Lower leg skin (tissue), 3 donors: ENCODE measurements around the gene ERC2.

ENCODE experiments used
- POLR2A ChIP-seq, 2 donors: fragments of 450-650 bp; IDR thresholded peaks; one replicate each; pipeline ENCODE4 v1.6.1; 2016 to 2017; ENCODE audit warnings: antibody characterized with exemption in 2 of 2, mild to moderate bottlenecking in 1 of 2, moderate library complexity in 1 of 2
- TF ChIP-seq, protein P1 (sequence below), 3 donors: fragments of 450-650 bp; IDR thresholded peaks; one replicate each; pipeline ENCODE4 v1.5.1; 2016; ENCODE audit warnings: antibody characterized with exemption in 3 of 3, mild to moderate bottlenecking in 3 of 3, moderate library complexity in 2 of 3

DNA sequence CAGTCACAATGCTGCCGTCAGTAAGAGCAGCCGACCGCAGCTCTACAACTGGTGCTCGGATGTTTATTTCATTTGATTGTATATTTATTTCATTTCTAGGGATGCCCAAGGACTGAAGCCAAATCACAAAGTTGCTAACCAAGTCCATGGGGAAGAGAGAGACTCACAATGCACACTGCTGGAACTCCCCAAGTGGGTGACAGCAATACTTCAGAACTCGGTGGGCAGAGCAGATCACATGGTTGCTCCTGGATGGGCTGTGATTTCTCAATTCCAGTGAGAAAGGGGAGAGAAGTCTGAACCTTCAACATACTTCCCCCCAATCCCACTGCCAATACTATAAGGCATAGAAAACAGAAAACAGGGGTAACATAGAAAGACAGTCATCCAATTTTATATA is 715.4 kb downstream of the ERC2 start:
- no peak for TF ChIP-seq POLR2A (IDR thresholded peaks at IDR 0.05)
- TF ChIP-seq, protein P1, sequence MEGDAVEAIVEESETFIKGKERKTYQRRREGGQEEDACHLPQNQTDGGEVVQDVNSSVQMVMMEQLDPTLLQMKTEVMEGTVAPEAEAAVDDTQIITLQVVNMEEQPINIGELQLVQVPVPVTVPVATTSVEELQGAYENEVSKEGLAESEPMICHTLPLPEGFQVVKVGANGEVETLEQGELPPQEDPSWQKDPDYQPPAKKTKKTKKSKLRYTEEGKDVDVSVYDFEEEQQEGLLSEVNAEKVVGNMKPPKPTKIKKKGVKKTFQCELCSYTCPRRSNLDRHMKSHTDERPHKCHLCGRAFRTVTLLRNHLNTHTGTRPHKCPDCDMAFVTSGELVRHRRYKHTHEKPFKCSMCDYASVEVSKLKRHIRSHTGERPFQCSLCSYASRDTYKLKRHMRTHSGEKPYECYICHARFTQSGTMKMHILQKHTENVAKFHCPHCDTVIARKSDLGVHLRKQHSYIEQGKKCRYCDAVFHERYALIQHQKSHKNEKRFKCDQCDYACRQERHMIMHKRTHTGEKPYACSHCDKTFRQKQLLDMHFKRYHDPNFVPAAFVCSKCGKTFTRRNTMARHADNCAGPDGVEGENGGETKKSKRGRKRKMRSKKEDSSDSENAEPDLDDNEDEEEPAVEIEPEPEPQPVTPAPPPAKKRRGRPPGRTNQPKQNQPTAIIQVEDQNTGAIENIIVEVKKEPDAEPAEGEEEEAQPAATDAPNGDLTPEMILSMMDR (IDR thresholded peaks at IDR 0.05) = no peak
